SKM-1 (cell line): ENCODE data around the gene POLR1H.
"Not testable (repeated sequence)": the region's sequence is repeated elsewhere in the genome, so short reads cannot be mapped to it uniquely, and the experiment has no call there.

Experiments used
- DNase-seq: peaks from one replicate; lab custom pipeline; 2025; ENCODE audit not compliant: unreplicated experiment; lab: John Stamatoyannopoulos, UW

The POLR1H gene

GRCh38 chr6:30061092-30061857, at the start of gene POLR1H:
Gene POLR1H, plus strand, starts transcription at chr6:30061265. Its CDS starts 260 bp downstream, at chr6:30061525.
- peak; percentile 89 for DNase-seq

- DNase-seq, result no peak
These were observed 47.7 kb upstream of the POLR1H start for GRCh38 chr6:30013291-30013922.

GRCh38 chr6:30019819-30020218, 41.2 kb upstream of the POLR1H start:
- DNase-seq, result no peak

- DNase-seq, result no peak
These were observed 40.4 kb upstream of the POLR1H start for GRCh38 chr6:30020626-30021025.

GRCh38 chr6:30022189-30022588, 38.9 kb upstream of the POLR1H start:
- DNase-seq, result no peak

DNA sequence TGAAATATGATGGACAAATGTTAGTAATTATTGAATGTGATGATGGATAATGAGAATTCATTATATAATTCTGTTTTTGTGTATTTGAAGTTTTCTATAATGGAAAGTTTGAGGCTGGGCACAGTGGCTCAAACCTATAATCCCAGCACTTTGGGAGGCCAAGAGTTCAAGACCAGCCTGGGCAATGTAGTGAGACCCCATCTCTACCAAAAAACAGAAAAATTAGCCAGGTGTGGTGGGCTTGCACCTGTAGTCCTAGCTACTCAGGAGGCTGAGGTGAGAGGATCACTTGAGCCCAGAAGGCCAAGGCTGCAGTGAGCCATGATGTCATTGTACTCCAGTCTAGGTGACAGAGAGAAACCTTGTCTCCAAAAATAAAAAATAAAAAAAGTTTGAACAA, 38.4 kb upstream of the POLR1H start:
- DNase-seq, result not testable (repeated sequence)

DNA sequence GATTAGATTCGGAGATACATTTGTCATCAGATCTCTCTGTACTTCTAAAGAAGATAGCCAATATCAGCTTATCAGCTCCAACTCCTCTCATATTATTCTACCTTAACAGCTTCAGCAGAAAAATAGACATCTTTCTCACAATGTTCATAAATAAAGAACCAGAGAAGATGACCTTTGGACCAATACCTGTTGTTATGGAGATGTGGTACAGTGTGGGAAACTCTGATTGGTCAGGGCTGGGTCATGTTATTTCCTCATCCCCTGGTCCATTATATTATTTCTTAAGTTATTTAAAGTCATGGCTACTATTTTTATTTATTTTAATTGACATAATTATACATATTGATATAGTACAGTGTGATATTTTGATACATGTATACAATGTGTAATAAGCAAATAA, 35.9 kb upstream of the POLR1H start:
- DNase-seq, result no peak

DNA sequence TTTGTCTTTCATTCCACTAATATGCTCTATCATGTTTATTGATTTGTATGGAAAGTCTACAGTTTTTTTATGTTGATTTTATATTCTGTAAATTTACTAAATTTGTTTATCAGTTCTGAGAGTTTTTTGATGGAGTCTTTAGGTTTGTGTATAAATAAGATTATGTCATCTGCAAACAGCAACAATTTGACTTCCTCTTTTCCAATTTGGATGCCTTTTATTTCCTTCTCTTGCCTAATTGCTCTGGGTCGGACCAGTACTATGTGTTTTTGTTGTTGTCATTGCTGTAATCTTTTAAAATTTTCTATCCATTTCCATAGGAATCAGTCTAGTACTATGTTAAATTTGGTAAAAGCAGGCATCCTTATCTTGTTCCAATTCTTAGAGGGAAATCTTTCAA, 31.5 kb upstream of the POLR1H start:
- DNase-seq, result no peak

DNA sequence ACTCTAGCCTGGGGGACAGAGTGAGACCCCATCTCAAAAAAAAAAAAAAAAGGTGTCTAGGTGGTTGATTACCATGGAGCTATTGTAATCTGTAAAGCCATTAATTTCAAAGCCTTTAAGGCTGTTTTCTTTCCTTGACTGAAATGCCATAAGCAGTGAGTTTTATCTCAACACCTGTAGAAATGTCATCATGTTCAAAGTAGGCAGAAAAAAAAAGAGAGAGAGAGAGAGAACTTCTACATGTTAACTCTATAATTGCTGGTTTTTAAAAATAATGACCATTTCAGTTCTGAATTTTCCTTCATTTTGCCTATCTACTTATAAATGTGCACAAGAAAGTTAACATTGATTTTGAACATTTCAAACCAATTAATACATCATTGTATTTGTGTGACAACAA, 29.7 kb upstream of the POLR1H start:
- no peak for DNase-seq

DNA sequence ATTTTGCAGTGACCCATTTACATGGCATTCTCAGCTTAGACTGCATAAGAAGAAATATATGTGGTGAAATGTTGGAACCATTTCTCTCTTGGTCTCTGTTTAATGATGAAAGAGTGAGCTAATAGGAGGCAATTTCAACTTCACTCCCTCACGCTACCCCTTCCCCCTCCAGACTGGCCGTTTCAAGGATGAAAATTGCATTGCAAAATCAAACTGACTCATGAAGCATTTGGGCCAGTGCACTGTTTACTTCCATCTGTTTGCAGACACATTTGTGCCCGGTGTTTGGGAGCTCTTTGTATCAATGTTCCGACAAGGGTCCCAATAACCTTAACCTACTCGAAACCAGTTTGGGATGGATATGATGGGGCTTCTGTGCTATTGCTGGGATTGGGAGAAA, 27.6 kb upstream of the POLR1H start:
- peak; percentile 22 for DNase-seq

DNA sequence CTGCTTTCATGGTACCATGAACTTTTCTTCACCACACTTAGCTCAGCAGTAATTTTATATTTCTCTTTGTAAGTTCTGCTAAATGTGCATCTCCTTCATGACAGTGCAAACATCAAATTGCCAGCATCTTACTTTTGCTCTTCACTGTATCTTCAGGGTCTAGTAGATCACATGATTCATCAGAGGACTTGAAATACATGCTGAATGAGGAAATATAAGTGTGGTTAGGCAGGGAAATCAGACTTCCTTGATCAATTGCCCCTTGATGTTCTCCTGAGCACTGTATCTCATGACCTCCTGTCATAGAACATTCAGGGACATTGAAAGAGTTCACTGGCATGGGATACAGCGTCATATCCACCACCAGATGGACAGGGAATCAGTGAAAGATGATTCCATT, 25.3 kb upstream of the POLR1H start:
- DNase-seq, result no peak

DNA sequence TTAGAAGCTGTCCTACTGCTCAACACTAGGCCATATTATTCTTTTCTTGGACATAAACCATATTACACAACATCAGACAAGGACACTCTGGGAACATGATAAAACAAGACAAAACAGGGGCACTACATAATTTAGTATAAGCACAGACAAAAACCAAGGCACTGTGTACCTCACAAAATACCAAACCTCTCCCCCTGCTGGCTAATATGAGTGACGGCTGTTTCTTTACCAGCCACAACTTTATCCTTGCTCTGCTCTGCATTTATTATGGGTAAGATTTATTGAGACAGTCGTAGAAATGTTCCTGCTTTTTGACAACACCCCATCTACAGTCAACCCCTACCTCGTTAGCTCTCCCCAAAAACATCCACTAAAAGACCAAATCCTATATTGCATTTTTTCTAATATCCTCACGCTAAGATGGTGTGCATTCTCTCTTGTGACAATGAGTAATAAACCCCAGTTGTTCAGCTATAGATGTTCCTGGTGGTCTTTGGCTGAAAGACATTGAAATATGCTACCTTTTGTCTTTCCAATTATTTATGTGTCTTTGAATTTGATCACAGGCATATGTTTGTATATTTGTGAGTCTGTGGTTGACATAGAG, 23.8 kb upstream of the POLR1H start:
- peak; percentile 29 for DNase-seq

DNA sequence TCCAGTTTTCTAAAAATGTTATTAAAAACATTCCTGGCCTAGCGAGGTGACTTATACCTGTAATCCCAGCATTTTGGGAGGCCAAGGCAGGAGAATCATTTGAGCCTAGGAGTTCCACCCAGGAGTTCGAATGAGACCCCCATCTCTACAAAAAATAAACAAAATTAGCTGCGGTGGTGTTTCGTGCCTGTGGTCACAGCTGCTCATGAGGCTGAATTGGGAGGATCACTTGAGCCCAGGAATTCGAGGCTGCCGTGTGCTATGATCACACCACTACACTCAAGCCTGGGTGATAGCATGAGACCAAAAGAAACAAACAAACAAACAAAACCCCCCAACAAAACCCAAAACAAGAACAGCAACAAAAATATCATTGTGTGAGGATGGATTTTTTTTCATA, 19.8 kb upstream of the POLR1H start:
- no peak for DNase-seq

DNA sequence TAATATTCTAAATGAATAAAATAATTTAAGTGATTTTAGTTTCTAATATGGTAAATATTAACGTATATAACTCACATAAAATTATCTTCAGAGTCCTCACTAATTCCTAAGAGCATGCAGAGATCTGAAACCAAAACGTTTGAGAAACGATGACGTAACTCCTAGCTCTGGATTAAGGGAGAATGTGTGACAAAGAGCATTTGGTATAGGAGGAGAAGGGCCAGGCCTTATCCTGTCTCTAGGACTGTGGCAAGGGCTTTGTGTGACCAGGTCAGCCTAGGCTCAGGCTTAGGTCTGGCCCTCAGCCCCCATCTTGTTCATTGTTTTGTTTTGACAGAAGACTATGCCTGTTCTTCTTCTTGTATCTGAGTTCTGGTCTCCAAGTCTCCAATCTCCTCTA, 19.2 kb upstream of the POLR1H start:
- no peak for DNase-seq

DNA sequence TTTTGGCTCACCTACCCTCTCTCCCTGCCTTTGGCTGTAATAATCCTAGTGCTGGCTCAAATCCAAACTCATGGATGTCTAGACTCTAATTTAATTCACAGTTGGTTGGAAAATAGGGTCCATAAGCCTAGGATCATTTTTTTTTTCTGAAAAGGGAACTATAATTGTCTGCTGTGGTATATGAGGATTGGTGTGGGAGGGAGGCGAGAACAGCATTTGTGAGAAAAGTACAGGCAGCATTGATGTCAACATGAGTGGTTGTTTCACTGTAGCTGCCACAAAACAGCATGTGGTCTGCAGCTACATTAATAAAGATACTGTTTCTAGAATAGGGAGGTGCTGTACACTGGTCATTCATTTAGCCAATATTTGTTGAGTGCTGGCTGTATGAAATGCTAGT, 18.6 kb upstream of the POLR1H start:
- DNase-seq, result no peak

DNA sequence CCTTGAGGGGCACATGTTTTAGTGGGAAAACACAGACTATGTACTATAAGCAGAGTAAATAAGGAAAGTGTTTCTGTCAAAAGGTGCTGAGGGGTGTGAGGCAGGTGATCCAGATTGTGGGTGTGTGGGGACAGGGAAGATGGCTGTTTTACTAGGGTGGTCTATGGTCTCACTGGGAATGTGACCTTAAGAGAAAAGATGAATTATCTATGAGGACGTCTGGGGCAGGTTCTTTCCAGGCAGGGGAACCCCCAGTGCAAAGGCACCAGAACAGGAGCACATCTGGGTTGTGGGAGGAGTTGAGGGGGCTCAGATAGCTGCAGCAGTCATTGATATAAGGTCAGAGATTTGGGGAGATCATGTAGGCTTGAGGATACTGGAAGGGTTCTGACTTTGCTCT, 18.2 kb upstream of the POLR1H start:
- no peak for DNase-seq

DNA sequence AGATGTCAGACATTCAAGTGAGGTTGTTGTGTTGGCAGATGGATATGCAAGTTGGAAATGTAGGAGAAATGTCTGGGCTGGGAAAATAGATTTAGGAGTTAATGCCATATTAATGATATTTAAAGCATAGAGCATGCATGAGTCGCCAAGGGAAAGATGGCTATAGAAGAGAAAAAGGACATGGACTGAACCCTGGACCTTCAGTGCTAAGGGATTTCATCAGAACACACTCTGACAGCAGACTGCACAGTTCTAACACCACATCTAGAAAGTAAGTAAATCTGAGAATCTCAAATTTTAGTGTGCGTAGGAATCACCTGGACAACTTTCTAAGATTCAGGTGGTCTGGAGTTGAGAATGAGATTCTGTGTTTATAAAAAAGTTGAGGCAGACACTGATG, 17.3 kb upstream of the POLR1H start:
- DNase-seq, result no peak

DNA sequence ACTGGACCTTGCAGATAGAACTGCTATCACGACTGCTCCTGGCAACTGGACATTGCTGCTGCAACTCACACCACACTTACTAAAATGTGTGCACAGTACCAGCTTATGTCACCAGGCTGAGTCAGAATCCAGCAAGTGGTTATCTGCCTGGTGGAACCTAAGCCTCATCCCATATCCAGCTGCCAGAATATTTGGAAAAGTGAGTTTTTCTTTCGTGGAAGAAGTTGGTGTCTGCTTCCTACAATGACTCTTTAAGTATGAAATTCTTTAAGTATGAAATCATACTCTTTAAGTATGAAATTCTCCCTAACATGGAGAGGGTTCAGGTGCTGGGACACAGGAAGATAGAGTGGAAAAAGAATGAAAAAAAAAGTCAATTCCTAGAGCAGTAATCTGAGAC, 16.4 kb upstream of the POLR1H start:
- DNase-seq, result no peak

DNA sequence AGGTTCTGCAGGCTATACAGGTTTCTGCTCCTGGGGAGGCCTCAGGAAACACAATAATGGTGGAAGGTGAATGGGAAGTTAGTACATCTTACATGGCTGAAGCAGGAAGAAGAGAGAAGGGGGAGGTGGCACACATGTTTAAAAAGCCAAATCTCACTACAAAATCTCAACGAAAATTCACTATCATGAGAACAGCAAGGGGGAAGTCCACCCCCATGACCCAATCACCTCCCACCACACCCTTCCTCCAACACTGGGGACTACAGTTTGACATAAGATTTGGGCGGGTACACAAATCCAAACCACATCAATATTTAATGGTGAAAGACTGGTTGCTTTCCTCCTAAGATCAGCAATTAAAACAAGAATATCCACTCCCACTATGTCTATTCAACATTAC, 13.8 kb upstream of the POLR1H start:
- no peak for DNase-seq

GRCh38 chr6:30053682-30054081, 7.4 kb upstream of the POLR1H start:
- no peak for DNase-seq

DNA sequence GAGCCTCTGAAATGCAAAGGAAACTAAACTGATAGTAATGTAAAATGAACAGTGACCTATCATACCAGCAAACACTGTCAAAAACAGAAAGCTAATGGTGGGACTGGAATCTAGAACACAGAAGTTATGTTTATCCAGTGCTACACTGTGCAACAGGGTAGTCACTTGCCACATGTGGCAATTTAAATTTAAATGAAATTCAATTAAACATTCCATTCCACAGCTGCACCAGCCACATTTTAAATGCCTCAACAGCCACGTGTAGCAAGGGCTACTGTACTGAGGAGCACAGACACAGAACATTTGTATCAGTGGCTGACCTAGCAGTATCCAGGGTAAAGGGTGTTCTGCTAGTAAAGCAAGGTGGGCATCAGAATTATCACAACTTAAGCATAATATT, 5.6 kb upstream of the POLR1H start:
- no peak for DNase-seq

DNA sequence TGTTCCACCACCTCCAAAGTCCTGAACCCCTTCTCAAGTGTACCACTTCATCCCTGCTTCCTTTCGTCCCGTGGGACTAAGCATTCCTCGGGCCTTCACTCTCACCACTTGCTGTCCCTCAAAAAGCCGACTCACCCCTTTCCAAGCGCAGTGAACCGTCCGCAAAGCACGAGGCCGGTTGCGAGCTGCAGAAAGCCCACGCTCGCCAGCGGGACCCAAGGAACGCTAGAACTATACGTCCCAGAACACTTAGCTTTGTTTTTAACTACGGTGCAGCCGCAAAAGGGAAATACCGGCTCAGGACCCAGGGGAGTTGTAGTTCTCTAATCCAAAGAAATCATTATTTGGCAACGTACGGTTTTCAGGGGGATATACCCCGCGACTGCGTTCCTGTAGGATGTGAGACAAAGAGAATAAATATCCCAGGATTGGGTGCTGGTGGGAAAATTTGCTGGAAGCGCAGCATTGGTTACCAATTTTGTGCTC, 416 bp upstream of the POLR1H start:
- DNase-seq, result no peak
